CD4-positive, CD25-positive, alpha-beta regulatory T cell (primary cell): ENCODE data around the gene PAX9. TPM values are rescaled to one million over a fixed set of nuclear protein-coding genes. Genes with fewer than 3 reads are reported as not detected.

ENCODE experiments used
- ATAC-seq, 2 donors: fragments of 150-1000 bp; cut with Tn5 transposase; one replicate each; pipeline ENCODE4 v1.10.0; 2021; ENCODE audit warnings: low read depth in 2 of 2, moderate number of reproducible peaks in 2 of 2, moderate library complexity in 1 of 2
- DNase-seq, 3 donors: peaks; one replicate each; pipeline versions ENCODE4 v3.0.0 to v3.0.0-alpha.2; 2012 to 2022; ENCODE audit warnings: mixed read lengths in 1 of 3
- H3K27ac ChIP-seq: one replicate; pipeline ENCODE4 v1.7.0; 2013; ENCODE audit warnings: mild to moderate bottlenecking, low read length; ENCODE audit not compliant: insufficient read depth, poor library complexity, severe bottlenecking
- H3K27me3 ChIP-seq: one replicate; pipeline ENCODE4 v1.7.0; 2013; ENCODE audit warnings: low read length; ENCODE audit not compliant: control insufficient read depth, insufficient read depth
- H3K36me3 ChIP-seq: one replicate; pipeline ENCODE4 v1.7.0; 2013; ENCODE audit warnings: mild to moderate bottlenecking, low read length, moderate library complexity; ENCODE audit not compliant: control insufficient read depth, insufficient read depth
- H3K4me1 ChIP-seq: 2 replicates; pipeline ENCODE4 v1.7.0; 2013; ENCODE audit warnings: mild to moderate bottlenecking, low read length; ENCODE audit not compliant: insufficient read depth, control insufficient read depth, poor library complexity, severe bottlenecking
- H3K4me3 ChIP-seq: one replicate; pipeline ENCODE4 v1.7.0; 2013; ENCODE audit warnings: low read depth, mild to moderate bottlenecking, low read length, moderate library complexity
- H3K9me3 ChIP-seq, 2 experiments: 1 replicate in 1 of 2; 2 replicates in 1 of 2; pipeline ENCODE4 v1.7.0; 2013; ENCODE audit warnings: low read length in 2 of 2, mild to moderate bottlenecking in 1 of 2, moderate library complexity in 1 of 2; ENCODE audit not compliant: control insufficient read depth in 2 of 2
- H3K27ac Mint-ChIP-seq, 3 donors: one replicate each; pipeline ENCODE4 v1.8.0; 2020 to 2022; ENCODE audit warnings: mild to moderate bottlenecking in 3 of 3, mixed read lengths in 3 of 3, moderate library complexity in 2 of 3
- H3K27me3 Mint-ChIP-seq: one replicate; pipeline ENCODE4 v1.8.0; 2022; ENCODE audit warnings: mild to moderate bottlenecking, mixed read lengths
- H3K36me3 Mint-ChIP-seq: one replicate; pipeline ENCODE4 v1.8.0; 2020; ENCODE audit warnings: mixed read lengths
- H3K4me1 Mint-ChIP-seq, 4 donors: one replicate each; pipeline ENCODE4 v1.8.0; 2020 to 2022; ENCODE audit warnings: mixed read lengths in 4 of 4, mild to moderate bottlenecking in 1 of 4
- H3K4me3 Mint-ChIP-seq, 4 donors: one replicate each; pipeline ENCODE4 v1.8.0; 2020 to 2022; ENCODE audit warnings: mild to moderate bottlenecking in 4 of 4, mixed read lengths in 4 of 4, moderate library complexity in 3 of 4
- H3K9me3 Mint-ChIP-seq, 7 donors: one replicate each; pipeline ENCODE4 v1.8.0; 2020 to 2022; ENCODE audit warnings: mixed read lengths in 7 of 7, mild to moderate bottlenecking in 3 of 7, moderate library complexity in 2 of 7
- polyA plus RNA-seq, 4 donors: library from polyadenylated mRNA; unstranded; fragments of 300-500 nt; fragmentation: Illumina TruSeq; gene quantifications; one replicate each; pipeline ENCODE4 v1.2.3, GENCODE V29; 2021
- total RNA-seq: library from RNA; stranded (reverse); gene quantifications from one replicate; pipeline ENCODE4 v1.2.3, GENCODE V29; 2022

Gene PAX9
- total and polyA plus RNA-seq, 5 donors from 2014 or later: 0.14 to 0.46 (median 0.42) TPM; not detected in 1

GRCh38 chr14:36726128-36726527, 64.5 kb downstream of the PAX9 start:
- Histone ChIP-seq H3K4me3 (no peak overlapping the region), H3K4me1 (no peaks in the 10 kb centered on the region), H3K27ac (no peak overlapping the region), H3K36me3 (no peaks in the 10 kb centered on the region), H3K27me3 (no peaks in the 10 kb centered on the region), H3K9me3 (no peaks in the 10 kb centered on the region)
- no peaks in the 10 kb centered on the region for H3K27me3 Mint-ChIP-seq
- H3K36me3 Mint-ChIP-seq: no peaks in the 10 kb centered on the region
- H3K9me3 Mint-ChIP-seq: peaks cover 0 to 7% (median 1%) of the 10 kb centered on the region in 7 donors
- no peak overlapping the region for H3K27ac Mint-ChIP-seq
- ATAC-seq: no peak
- no peak overlapping the region for H3K4me3 Mint-ChIP-seq
- DNase-seq: no peak
- no peaks in the 10 kb centered on the region for H3K4me1 Mint-ChIP-seq

Other genes starting within 250 kb of the PAX9 start
- gene NKX2-1, start 141.6 kb upstream of the PAX9 start, total RNA-seq: not detected
- not detected for gene NKX2-1, start 141.6 kb upstream of the PAX9 start, polyA plus RNA-seq
- not detected for gene NKX2-8, start 79.2 kb upstream of the PAX9 start, total RNA-seq
- not detected for gene NKX2-8, start 79.2 kb upstream of the PAX9 start, polyA plus RNA-seq